GM23248 (cell line): ENCODE data around the gene AIF1.

Experiments used
- EZH2 ChIP-seq: fragments of 200-600 bp; sonication (generic); IDR thresholded peaks from 2 replicates; pipeline ENCODE4 v1.6.1; 2018; ENCODE audit warnings: antibody characterized with exemption, mild to moderate bottlenecking; ENCODE audit not compliant: insufficient read depth, poor library complexity, severe bottlenecking
- EZH2phosphoT487 ChIP-seq: fragments of 200-600 bp; sonication (generic); IDR thresholded peaks from 2 replicates; pipeline ENCODE4 v1.6.1; 2018; ENCODE audit warnings: antibody characterized with exemption, moderate library complexity, mild to moderate bottlenecking, low read depth; ENCODE audit not compliant: insufficient read depth

DNA sequence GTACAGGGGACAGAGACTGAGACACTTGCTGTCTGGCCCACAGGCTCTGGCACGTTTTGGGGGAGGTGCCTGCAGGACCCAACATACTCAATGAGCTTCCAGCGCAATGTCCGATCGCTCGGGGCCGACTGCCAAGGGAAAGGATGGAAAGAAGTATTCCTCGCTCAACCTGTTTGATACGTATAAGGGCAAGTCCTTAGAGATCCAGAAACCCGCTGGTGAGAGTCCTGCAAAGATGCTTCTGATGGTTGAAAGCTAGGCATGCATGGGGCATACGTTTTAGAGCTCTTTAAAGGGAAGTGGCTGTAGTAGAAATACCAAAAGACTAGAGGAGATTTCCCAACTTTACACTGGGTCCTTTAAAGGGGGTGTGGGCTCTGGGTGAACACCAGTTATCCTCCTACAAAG lies 7.7 kb downstream of the AIF1 start:
- TF ChIP-seq EZH2phosphoT487 (no peak), EZH2 (no peak)
